Ascending aorta (tissue), 2 donors: ENCODE measurements around the gene GTF2H3. TPM values are rescaled to one million over a fixed set of nuclear protein-coding genes. Genes with fewer than 3 reads are reported as not detected.

Source experiments
- DNase-seq, 2 donors: peaks; one replicate each; pipeline ENCODE4 v3.0.0-alpha.2; 2019; ENCODE audit warnings: low spot score in 2 of 2
- H3K27ac ChIP-seq, 2 donors: fragments of 200-600 bp; sonication (generic); one replicate each; pipeline ENCODE4 v1.5.1; 2016 to 2017; ENCODE audit warnings: mild to moderate bottlenecking in 1 of 2
- H3K27me3 ChIP-seq: fragments of 200-600 bp; sonication (generic); one replicate; pipeline ENCODE4 v1.5.1; 2017
- H3K36me3 ChIP-seq, 2 donors: fragments of 200-600 bp; sonication (generic); one replicate each; pipeline ENCODE4 v1.5.1; 2016
- H3K4me1 ChIP-seq, 2 donors: fragments of 200-600 bp; sonication (generic); one replicate each; pipeline ENCODE4 v1.5.1; 2016 to 2017; ENCODE audit warnings: mild to moderate bottlenecking in 1 of 2
- H3K4me3 ChIP-seq, 2 donors: fragments of 200-600 bp; sonication (generic); one replicate each; pipeline ENCODE4 v1.5.1; 2016 to 2017; ENCODE audit warnings: mild to moderate bottlenecking in 1 of 2
- H3K9me3 ChIP-seq, 2 donors: fragments of 200-600 bp; sonication (generic); one replicate each; pipeline ENCODE4 v1.5.1; 2016
- intact Hi-C: fragments of 100-400 bp; cut with DNase I; formaldehyde crosslinking; loops from one replicate; pipeline ENCODE4 v1.15.1; 2023
- total RNA-seq: library from RNA; depleted of rRNA; stranded (reverse); fragments of >200 nt; gene quantifications from one replicate; pipeline ENCODE4 v1.1.0, GENCODE V29; 2016
- TF ChIP-seq, protein P1 (sequence below), 3 experiments: fragments of 200-600 bp in 2 of 3; fragments of 450-650 bp in 1 of 3; sonication (generic) in 2 of 3; IDR thresholded peaks; one replicate each; pipeline ENCODE4 v1.5.1; 2016 to 2019; ENCODE audit warnings: antibody characterized with exemption in 3 of 3, mild to moderate bottlenecking in 1 of 3, moderate library complexity in 1 of 3

The GTF2H3 gene
- 12.0 TPM for total RNA-seq

DNA sequence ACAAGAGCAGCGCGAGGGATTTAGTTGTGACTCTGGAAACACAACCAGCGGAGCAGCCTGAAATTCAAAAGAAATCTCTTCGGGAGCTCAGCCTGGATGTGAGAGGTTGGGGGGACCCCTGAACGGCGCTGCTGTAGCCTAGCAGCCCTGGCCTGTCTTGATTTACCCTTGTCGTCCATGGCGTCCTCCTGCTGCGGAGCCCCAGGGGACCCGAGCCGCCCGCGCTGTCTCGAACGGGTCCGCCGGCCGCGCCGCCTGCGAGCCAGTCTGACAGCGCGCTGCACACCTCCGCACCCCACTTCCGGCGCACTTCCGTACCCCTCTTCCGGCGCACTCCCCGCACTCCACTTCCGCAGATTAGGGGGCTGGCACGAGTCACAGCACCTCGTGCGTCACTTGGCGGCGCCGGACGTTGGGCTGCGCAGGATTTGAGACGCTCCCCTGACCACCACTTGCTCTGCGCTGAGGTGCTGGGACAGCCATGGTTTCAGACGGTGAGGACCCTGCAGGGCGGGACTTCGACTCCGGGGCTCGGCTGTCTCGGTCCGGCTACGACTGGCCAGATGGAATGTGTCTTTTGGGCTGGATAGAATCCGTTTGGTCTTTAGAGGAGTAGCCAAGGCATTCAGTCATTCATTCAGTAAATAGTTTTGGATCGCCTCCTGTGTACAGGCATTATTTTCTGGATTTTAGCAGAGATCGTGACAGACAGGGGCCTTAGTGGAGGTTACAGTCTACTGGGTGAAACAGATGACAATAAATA is at the start of gene GTF2H3, which contains the start of gene EIF2B1:
Gene GTF2H3 (plus strand): TSS at position 451 of the 763 bp plus-strand sequence. CDS start 31 bp downstream, at position 482.
Gene EIF2B1 (minus strand): TSS at position 308 of the 763 bp plus-strand sequence. CDS start 129 bp downstream, at position 179.
- Histone ChIP-seq H3K4me1 (peaks cover 6 to 9% of the 10 kb centered on the region in 2 donors), H3K9me3 (no peaks in the 10 kb centered on the region), H3K27ac (peak within 1 kb of the TSS; percentile 76 to 87), H3K4me3 (peak within 1 kb of the TSS; percentile 60 to 80), H3K36me3 (peaks cover 28 to 36% of the 10 kb centered on the region in 2 donors), H3K27me3 (no peaks in the 10 kb centered on the region)
- peak; percentile 85 to 98 for DNase-seq
- intact Hi-C loops = loop anchor here (1.0 kb wide), 3 partner anchors 31 to 400 kb away; partner anchors contain the start of genes DDX55, MPHOSPH9, MTRFR and TMED2
- TF ChIP-seq, protein P1, sequence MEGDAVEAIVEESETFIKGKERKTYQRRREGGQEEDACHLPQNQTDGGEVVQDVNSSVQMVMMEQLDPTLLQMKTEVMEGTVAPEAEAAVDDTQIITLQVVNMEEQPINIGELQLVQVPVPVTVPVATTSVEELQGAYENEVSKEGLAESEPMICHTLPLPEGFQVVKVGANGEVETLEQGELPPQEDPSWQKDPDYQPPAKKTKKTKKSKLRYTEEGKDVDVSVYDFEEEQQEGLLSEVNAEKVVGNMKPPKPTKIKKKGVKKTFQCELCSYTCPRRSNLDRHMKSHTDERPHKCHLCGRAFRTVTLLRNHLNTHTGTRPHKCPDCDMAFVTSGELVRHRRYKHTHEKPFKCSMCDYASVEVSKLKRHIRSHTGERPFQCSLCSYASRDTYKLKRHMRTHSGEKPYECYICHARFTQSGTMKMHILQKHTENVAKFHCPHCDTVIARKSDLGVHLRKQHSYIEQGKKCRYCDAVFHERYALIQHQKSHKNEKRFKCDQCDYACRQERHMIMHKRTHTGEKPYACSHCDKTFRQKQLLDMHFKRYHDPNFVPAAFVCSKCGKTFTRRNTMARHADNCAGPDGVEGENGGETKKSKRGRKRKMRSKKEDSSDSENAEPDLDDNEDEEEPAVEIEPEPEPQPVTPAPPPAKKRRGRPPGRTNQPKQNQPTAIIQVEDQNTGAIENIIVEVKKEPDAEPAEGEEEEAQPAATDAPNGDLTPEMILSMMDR (IDR thresholded peaks at IDR 0.05) = no peak

DNA sequence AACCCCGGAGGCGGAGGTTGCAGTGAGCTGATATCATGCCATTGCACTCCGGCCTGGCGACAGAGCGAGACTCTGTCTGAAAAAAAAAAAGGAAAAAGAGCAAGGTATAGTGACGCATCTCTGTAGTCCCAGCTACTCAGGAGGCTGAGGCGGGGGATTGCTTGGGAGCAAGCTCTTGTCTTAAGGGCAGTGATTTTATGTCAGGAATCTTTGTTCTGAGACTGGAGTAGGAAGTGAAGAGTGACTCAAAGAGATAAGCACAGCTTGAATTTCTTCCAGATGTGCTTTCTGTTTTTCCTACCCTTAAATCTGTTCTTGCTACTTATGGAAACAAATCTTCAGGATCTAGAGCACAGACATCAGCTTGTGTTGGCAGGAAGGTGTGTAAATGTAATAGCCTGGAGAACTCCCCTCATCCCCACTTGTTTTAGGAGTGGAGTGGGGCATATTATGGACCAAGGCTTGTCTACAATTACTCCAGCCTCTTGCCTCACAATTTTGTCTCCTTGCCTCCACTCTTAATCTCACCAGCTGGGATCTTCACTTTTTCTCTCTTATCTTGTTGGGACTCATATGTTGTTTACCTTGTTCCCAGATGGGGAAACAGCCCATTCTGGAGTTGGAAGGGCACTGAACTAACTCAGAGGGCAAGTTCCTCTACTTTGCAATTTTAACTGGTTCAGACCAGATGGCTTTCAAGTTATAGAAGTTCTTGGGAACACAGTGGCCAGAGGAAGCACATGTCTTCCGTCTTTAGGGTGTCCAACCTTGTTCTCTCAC is 41.7 kb upstream of the GTF2H3 start:
- TF ChIP-seq, protein P1 (IDR thresholded peaks at IDR 0.05) = no peak
- Histone ChIP-seq H3K4me1 (peaks cover 3 to 27% of the 10 kb centered on the region in 2 donors), H3K9me3 (no peaks in the 10 kb centered on the region), H3K27ac (no peak overlapping the region), H3K36me3 (peaks cover 85 to 95% of the 10 kb centered on the region in 2 donors), H3K27me3 (no peaks in the 10 kb centered on the region), H3K4me3 (no peak overlapping the region)
- DNase-seq = peak in 1 of 2 donors; percentile 37
- intact Hi-C loops = no loop called here

DNA sequence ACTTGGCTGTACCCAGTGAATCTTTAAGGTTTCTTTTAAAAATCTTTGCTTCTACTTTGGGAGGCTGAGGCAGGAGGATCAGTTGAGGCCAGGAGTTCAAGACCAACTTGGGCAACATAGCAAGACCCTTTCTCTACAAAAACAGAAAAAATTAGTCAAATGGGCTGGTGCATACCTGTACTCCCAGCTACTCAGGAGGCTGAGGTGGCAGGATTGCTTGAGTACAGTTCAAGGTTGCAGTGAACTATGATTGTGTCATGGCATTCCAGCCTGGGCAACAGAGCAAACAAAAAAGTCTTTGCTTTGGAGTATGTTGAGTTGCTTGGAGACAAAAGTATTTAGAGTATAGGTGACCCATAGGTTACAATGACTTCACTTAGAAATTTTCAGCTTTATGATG is 37.9 kb upstream of the GTF2H3 start:
- H3K9me3 ChIP-seq = no peaks in the 10 kb centered on the region
- DNase-seq = no peak
- H3K27me3 ChIP-seq = no peaks in the 10 kb centered on the region
- H3K27ac ChIP-seq = no peak overlapping the region
- TF ChIP-seq, protein P1 (IDR thresholded peaks at IDR 0.05) = no peak
- H3K36me3 ChIP-seq = peaks cover 74 to 81% of the 10 kb centered on the region in 2 donors
- intact Hi-C loops = no loop called here
- no peak overlapping the region for H3K4me3 ChIP-seq
- H3K4me1 ChIP-seq = peaks cover 2 to 3% of the 10 kb centered on the region in 2 donors

DNA sequence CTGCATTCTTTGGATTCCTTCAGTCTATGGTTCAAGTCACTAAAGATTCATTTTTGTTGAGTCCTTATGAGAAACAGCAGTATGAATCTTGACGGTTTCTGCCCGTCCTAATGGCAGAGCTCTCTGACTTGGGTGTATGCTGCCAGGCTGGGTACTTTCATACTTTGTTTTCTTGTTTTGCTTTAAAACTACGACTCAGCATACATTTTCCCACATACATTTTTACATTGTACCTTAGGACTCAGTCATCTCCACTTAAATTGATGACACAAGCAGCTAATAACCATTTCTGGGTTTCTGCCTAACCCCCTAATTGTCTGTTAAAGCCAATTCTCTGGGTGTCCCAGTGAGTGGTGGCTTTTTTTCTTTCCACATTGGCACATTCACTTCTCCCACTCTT is 36.5 kb upstream of the GTF2H3 start:
- intact Hi-C loops = no loop called here
- no peaks in the 10 kb centered on the region for H3K27me3 ChIP-seq
- peaks cover 61 to 68% of the 10 kb centered on the region in 2 donors for H3K36me3 ChIP-seq
- TF ChIP-seq, protein P1 (IDR thresholded peaks at IDR 0.05) = no peak
- no peak overlapping the region for H3K4me3 ChIP-seq
- H3K9me3 ChIP-seq = no peaks in the 10 kb centered on the region
- DNase-seq = no peak
- peaks cover 0 to 4% of the 10 kb centered on the region in 2 donors for H3K4me1 ChIP-seq
- H3K27ac ChIP-seq = no peak overlapping the region

DNA sequence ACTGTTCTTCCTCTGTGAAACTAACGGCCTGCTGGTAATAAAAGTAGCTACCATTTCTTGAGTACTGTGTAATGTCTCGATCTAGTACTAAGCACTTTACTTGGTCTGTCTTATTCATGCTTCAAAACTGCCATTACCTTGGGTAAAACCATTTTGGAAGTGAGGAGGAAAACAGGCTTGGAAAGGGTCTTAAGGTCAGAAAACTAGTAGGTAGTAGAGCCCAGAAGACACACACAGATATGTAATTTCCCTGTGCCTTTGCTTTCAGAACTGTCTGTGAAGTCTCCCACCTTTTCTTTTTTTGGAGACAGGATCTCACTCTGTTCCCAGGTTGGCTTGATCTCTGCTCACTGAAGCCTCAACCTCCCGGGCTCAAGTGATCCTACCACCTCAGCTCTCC is 35.1 kb upstream of the GTF2H3 start:
- no peak overlapping the region for H3K27ac ChIP-seq
- H3K4me1 ChIP-seq = peaks cover 0 to 8% of the 10 kb centered on the region in 2 donors
- peaks cover 47 to 53% of the 10 kb centered on the region in 2 donors for H3K36me3 ChIP-seq
- no peak overlapping the region for H3K4me3 ChIP-seq
- no peaks in the 10 kb centered on the region for H3K27me3 ChIP-seq
- DNase-seq = peak in 1 of 2 donors; percentile 40
- TF ChIP-seq, protein P1 (IDR thresholded peaks at IDR 0.05) = no peak
- intact Hi-C loops = no loop called here
- H3K9me3 ChIP-seq = no peaks in the 10 kb centered on the region
